Superior temporal gyrus (tissue), 1 donor: ENCODE data around the gene KRTAP4-7.
"Not testable (repeated sequence)": the region's sequence is repeated elsewhere in the genome, so short reads cannot be mapped to it uniquely, and the experiment has no call there.

Experiments used
- DNase-seq: peaks from one replicate; pipeline ENCODE4 v3.0.0-alpha.2; 2016; ENCODE audit errors: extremely low spot score

The KRTAP4-7 gene

GRCh38 chr17:41108728-41109386 is 24.9 kb downstream of the KRTAP4-7 start:
- DNase-seq: not testable (repeated sequence)

GRCh38 chr17:41111151-41111885 is 27.4 kb downstream of the KRTAP4-7 start:
- no peak for DNase-seq

- no peak for DNase-seq
Observed at GRCh38 chr17:41116297-41116696, 32.3 kb downstream of the KRTAP4-7 start.

GRCh38 chr17:41117846-41118386 is 34.0 kb downstream of the KRTAP4-7 start, which contains the start of gene KRTAP4-11:
Gene KRTAP4-11, minus strand, starts transcription at chr17:41118373. Its CDS starts 58 bp downstream, at chr17:41118315.
- DNase-seq: not testable (repeated sequence)

GRCh38 chr17:41118721-41119120 is 34.8 kb downstream of the KRTAP4-7 start:
- DNase-seq: no peak

- not testable (repeated sequence) for DNase-seq
Observed at GRCh38 chr17:41119696-41120690, 36.0 kb downstream of the KRTAP4-7 start.

GRCh38 chr17:41121742-41122141 is 37.8 kb downstream of the KRTAP4-7 start:
- no peak for DNase-seq

- DNase-seq: not testable (repeated sequence)
Observed at GRCh38 chr17:41123292-41123990, 39.5 kb downstream of the KRTAP4-7 start.

- not testable (repeated sequence) for DNase-seq
Observed at GRCh38 chr17:41123991-41124371, 40.0 kb downstream of the KRTAP4-7 start, which contains the start of gene KRTAP4-12. Gene KRTAP4-12, minus strand, starts transcription at chr17:41124182. Its CDS starts 60 bp downstream, at chr17:41124122.

- no peak for DNase-seq
Observed at GRCh38 chr17:41125064-41125463, 41.1 kb downstream of the KRTAP4-7 start.

GRCh38 chr17:41126412-41126811 is 42.5 kb downstream of the KRTAP4-7 start:
- DNase-seq: no peak

GRCh38 chr17:41127371-41127770 is 43.4 kb downstream of the KRTAP4-7 start:
- DNase-seq: no peak

- DNase-seq: no peak
Observed at GRCh38 chr17:41131979-41132378, 48.0 kb downstream of the KRTAP4-7 start.

- DNase-seq: no peak
Observed at GRCh38 chr17:41133880-41134735, 50.2 kb downstream of the KRTAP4-7 start.
